Measurements from ENCODE around the gene CTTNBP2NL. TPM values are rescaled to one million over a fixed set of nuclear protein-coding genes. Genes with fewer than 3 reads are reported as not detected.

Gene CTTNBP2NL
- total and polyA plus RNA-seq, 10 of the 15 experiments (the other 5 are each of a cell fraction or from before 2014, with no cell fraction given): 2.1 to 11.3 (median 5.6) TPM

DNA sequence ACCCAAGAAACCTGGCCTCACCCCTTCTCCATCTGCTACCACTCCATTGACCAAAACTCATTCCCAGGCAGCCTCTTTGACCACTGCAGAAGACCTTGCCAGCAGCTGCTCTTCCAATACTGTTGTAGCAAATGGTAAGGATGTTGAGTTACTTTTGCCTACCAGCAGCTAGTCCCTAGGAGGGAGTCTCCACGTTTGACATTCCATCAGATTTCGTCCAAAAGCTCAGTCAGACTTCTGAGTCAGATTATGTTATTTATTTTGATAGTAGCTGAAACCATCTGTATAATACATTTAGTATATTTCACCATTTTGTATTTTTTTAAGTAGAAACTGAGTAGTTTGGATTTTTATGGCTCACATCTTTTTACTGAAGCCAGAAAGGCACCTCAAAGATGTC lies 61.2 kb downstream of the CTTNBP2NL start:
- in situ Hi-C loops (cut with MboI): no loop called here
- intact Hi-C loops (cut with micrococcal nuclease; ENCODE audit: unreplicated experiment): no loop called here
- no peak overlapping the region for H3K27ac ChIP-seq (ENCODE audit: control insufficient read depth, insufficient read depth)
- RAD21 ChIA-PET (ENCODE audit: unreplicated experiment): interaction anchor here (1.1 kb wide), 1 partner anchor 59 kb away, joined by 3 read pairs; no protein-coding TSS in a partner anchor
- no peak overlapping the region for H3K4me2 ChIP-seq (ENCODE audit: control insufficient read depth, insufficient read depth)
- SMC1A ChIA-PET (ENCODE audit: uncharacterized antibody, unreplicated experiment): interaction anchor here (1.0 to 1.8 kb wide), 4 partner anchors 9 to 63 kb away, joined by 3 to 4 read pairs (median 4); no protein-coding TSS in a partner anchor
- no peaks in the 10 kb centered on the region for H3K79me2 ChIP-seq (ENCODE audit: control insufficient read depth, insufficient read depth, low read length)
- FAIRE-seq: no peak
- no peaks in the 10 kb centered on the region for H3K9me3 ChIP-seq (replicated peaks; ENCODE audit: control insufficient read depth, insufficient read depth, low read length)
- TF ChIP-seq ZNF207 (IDR thresholded peaks at IDR 0.05; ENCODE audit: borderline replicate concordance): no peak
- TF ChIP-seq NR2C2 (IDR thresholded peaks at IDR 0.05; ENCODE audit: borderline replicate concordance, control insufficient read depth, insufficient read length, low read depth): no peak
- TF ChIP-seq CEBPB (IDR thresholded peaks at IDR 0.05; ENCODE audit: borderline replicate concordance in 1 of 2, low read depth in 2 of 2, low read length in 2 of 2): no peak
- TF ChIP-seq IRF4 (IDR thresholded peaks at IDR 0.05; ENCODE audit: low read depth, low read length): no peak
- TF ChIP-seq SIN3A (IDR thresholded peaks at IDR 0.05; ENCODE audit: low read depth, low read length): no peak
- TF ChIP-seq, protein P1, sequence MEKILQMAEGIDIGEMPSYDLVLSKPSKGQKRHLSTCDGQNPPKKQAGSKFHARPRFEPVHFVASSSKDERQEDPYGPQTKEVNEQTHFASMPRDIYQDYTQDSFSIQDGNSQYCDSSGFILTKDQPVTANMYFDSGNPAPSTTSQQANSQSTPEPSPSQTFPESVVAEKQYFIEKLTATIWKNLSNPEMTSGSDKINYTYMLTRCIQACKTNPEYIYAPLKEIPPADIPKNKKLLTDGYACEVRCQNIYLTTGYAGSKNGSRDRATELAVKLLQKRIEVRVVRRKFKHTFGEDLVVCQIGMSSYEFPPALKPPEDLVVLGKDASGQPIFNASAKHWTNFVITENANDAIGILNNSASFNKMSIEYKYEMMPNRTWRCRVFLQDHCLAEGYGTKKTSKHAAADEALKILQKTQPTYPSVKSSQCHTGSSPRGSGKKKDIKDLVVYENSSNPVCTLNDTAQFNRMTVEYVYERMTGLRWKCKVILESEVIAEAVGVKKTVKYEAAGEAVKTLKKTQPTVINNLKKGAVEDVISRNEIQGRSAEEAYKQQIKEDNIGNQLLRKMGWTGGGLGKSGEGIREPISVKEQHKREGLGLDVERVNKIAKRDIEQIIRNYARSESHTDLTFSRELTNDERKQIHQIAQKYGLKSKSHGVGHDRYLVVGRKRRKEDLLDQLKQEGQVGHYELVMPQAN (conservative IDR thresholded peaks at IDR 0.05): no peak
- TF ChIP-seq SPI1 (IDR thresholded peaks at IDR 0.05; ENCODE audit: borderline replicate concordance, insufficient read depth, low read depth, low read length): no peak
- TF ChIP-seq RCOR1 (conservative IDR thresholded peaks at IDR 0.05; ENCODE audit: low read depth, low read length): no peak
- no peak for TF ChIP-seq ZBTB33 (IDR thresholded peaks at IDR 0.05)
- no peak for TF ChIP-seq ZBED1 (IDR thresholded peaks at IDR 0.05; ENCODE audit: borderline replicate concordance)
- TF ChIP-seq HCFC1 (IDR thresholded peaks at IDR 0.05; ENCODE audit: low read length): no peak
- TF ChIP-seq KAT2A (conservative IDR thresholded peaks at IDR 0.05; ENCODE audit: control insufficient read depth, low read depth, low read length): no peak
- TF ChIP-seq, protein P2, sequence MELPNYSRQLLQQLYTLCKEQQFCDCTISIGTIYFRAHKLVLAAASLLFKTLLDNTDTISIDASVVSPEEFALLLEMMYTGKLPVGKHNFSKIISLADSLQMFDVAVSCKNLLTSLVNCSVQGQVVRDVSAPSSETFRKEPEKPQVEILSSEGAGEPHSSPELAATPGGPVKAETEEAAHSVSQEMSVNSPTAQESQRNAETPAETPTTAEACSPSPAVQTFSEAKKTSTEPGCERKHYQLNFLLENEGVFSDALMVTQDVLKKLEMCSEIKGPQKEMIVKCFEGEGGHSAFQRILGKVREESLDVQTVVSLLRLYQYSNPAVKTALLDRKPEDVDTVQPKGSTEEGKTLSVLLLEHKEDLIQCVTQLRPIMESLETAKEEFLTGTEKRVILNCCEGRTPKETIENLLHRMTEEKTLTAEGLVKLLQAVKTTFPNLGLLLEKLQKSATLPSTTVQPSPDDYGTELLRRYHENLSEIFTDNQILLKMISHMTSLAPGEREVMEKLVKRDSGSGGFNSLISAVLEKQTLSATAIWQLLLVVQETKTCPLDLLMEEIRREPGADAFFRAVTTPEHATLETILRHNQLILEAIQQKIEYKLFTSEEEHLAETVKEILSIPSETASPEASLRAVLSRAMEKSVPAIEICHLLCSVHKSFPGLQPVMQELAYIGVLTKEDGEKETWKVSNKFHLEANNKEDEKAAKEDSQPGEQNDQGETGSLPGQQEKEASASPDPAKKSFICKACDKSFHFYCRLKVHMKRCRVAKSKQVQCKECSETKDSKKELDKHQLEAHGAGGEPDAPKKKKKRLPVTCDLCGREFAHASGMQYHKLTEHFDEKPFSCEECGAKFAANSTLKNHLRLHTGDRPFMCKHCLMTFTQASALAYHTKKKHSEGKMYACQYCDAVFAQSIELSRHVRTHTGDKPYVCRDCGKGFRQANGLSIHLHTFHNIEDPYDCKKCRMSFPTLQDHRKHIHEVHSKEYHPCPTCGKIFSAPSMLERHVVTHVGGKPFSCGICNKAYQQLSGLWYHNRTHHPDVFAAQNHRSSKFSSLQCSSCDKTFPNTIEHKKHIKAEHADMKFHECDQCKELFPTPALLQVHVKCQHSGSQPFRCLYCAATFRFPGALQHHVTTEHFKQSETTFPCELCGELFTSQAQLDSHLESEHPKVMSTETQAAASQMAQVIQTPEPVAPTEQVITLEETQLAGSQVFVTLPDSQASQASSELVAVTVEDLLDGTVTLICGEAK (IDR thresholded peaks at IDR 0.05; ENCODE audit: borderline replicate concordance): no peak
- H3K36me3 ChIP-seq (ENCODE audit: control insufficient read depth in 2 of 2, insufficient read depth in 2 of 2, low read length in 1 of 2): peaks cover 10 to 11% of the 10 kb centered on the region in 2 experiments
- CTCF ChIA-PET: interaction anchor here (0.9 to 1.0 kb wide), 2 partner anchors 11 to 157 kb away, joined by 4 to 5 read pairs; no protein-coding TSS in a partner anchor
- ATAC-seq: no peak
- no peak for DNase-seq (ENCODE audit: low read depth, low spot score)
- no peak overlapping the region for H3K9ac ChIP-seq (ENCODE audit: control insufficient read depth, insufficient read depth, low read length)
- 43% methylated on average over 2 of the region's 2 CpGs for WGBS (ENCODE audit: insufficient coverage, insufficient replicate concordance, low lambda C conversion rate, missing lambda C conversion rate)
- H3K4me1 ChIP-seq (ENCODE audit: control insufficient read depth, insufficient read depth, low read length): no peaks in the 10 kb centered on the region
- H3K4me3 ChIP-seq: no peak overlapping the region
- no TSS peak for BruUV-seq (replicated peaks)
- POLR2A ChIA-PET: interaction anchor here (0.9 kb wide), 1 partner anchor 59 kb away, joined by 3 read pairs; no protein-coding TSS in a partner anchor
- no peak overlapping the region for H2AFZ ChIP-seq (ENCODE audit: control insufficient read depth, low read depth, low read length)
- no peaks in the 10 kb centered on the region for H3K27me3 ChIP-seq (replicated peaks in 1 of 2; ENCODE audit: control insufficient read depth in 2 of 2, insufficient read depth in 2 of 2, low read length in 1 of 2)
- H4K20me1 ChIP-seq (ENCODE audit: control insufficient read depth, insufficient read depth): no peaks in the 10 kb centered on the region
